SH-SY5Y (cell line): ENCODE results near the gene LRRC52.

Experiments used
- GATA2 ChIP-seq: IDR thresholded peaks from 2 replicates; pipeline ENCODE4 v1.6.1; 2011; ENCODE audit warnings: mild to moderate bottlenecking, low read depth, low read length
- GATA3 ChIP-seq: IDR thresholded peaks from 2 replicates; pipeline ENCODE4 v1.6.1; 2011; ENCODE audit warnings: low read depth, mild to moderate bottlenecking, low read length, moderate library complexity

Gene LRRC52

DNA sequence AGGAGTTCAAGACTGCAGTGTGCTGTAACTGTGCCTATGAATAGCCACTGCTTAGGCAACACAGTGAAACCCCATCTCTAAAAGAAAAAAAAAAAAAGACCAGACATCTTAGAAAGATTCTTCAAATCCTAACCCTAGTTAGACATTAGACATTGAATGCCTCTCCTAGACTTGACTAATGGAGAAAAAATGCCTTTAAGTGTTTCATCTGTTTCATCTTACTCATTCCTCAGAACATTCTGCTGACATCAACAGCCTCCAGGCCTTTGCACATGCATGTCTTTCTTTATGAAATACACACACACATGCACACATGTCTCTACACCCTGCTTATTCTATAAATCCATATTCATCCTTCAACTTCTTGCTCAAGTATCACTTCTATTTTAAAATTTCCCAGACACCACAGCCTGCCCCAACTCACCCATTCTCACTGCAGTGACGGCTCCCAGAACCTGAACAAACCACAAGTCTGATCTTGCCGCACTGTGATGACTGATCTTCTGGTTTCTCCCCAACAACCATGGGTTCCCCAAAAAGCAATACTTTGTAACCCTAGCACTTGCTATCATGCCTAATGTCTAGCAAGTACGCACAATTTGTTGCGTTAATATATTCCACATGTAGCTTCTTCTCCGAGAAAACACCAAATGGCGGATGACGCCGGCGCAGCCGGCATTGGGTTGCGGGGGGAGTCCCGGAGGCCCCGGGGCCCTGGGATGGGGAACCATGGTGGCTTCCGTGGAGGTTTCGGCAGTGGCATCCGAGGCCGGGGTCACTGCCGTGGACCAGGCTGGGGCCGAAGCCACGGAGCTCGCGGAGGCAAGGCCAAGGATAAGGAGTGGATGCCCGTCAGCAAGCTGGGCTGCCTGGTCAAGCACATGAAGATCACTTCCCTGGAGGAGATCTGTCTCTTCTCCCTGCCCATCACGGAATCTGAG lies 37.4 kb downstream of the LRRC52 start:
- no peak for TF ChIP-seq GATA2
- no peak for TF ChIP-seq GATA3

DNA sequence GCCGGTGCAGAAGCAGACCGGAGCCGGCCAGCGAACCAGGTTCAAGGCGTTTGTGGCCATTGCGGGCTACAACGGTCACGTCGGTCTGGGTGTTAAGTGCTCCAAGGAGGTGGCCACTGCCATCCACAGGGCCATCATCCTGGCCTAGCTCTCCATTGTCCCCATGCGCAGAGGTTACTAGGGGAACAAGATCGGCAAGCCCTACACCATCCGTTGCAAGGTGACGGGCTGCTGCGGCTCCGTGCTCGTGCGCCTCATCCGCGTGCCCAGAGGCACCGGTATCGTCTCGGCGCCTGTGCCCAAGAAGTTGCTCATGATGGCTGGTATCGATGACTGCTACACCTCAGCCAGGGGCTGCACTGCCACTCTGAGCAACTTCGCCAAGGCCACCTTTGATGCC lies 38.1 kb downstream of the LRRC52 start:
- TF ChIP-seq GATA3 (no peak), GATA2 (no peak)

DNA sequence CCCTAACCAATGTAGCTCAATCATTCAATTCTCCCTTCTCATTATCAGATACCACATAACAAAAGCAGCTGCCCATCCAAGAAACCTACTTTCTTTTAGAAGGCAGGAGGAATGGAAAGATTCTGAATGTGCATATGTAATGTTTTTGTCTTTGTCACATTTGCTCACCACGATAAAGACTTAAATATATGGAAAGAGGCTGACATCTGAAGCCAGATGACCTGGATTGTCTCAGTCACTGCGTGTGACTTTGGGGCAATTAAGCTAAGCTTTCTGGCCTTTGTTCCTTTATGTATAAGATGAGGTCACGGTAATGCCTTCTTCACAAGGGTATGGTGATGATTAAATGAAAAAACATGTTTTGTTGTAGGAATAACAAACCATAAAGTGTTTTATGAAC lies 42.6 kb downstream of the LRRC52 start:
- TF ChIP-seq GATA2 = no peak
- no peak for TF ChIP-seq GATA3

DNA sequence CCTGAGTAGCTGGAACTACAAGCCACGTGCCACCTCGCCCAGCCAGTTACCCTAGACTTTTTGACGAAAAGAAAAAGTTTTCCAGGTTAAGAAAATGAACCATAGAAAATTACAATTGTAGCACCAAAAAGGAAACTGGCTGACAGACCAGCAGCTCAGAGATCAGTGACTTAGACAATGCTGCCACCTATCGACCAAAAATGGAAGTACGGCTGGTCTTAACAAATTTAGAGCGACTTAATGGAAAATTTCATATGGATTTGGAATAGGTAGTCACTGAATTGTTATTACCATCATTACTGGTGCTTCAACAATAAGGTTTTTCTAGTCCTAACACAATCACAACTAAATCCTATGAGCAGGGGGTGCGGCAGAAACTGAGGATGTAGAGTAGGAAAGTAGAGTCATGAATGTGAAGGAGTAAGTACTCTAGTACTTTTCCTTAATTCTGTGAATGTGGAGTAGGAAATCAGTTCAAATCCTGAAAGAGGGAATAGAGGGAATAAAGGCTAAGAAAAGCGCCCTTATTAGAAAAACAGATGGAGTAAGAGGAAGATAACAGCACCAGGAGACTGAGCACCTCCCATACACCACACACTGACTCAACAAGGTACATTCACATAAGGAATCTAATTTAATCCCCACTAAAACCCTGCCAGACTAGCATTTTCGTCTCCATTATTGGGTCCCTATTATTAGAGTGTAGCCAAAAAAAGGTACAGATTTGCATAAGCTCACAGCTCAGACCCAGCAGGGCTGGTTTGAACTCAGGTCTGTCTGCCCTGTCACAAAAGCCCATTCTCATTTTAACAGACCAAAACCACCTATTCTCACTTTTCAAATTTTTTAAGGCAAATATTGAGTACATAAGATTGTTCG lies 49.4 kb downstream of the LRRC52 start:
- no peak for TF ChIP-seq GATA3
- no peak for TF ChIP-seq GATA2

DNA sequence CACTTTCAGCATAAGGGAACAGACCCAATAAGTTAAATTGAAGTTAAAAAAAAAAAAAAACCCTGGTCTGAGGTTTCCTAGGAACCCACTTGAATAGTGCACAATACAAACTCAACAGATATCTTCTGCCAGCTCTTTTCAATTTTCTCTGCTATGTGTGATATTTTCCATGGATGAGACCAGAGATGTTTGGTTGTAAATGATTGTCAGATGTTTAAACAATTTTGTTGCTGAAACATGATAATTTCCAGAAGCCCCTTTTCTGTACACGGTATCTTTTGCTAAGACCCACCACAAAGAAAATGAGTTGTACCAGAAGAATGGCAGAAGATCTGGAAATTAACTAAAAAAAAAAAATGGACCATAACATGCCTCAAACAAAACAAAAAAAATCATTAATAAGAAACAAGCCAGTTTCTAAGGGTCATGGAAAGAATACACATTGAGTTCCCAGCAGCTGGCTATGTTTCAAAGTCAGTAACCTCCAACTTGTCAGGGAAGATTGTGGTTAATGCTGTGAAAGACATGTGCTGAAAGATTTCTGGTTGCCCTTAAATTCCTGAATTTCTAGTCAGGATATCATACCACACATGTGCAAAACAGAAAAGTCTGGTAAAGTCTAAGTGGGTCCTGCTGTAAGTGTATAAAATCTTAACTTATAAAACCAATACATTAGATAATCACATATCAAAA lies 51.6 kb downstream of the LRRC52 start:
- no peak for TF ChIP-seq GATA3
- no peak for TF ChIP-seq GATA2

DNA sequence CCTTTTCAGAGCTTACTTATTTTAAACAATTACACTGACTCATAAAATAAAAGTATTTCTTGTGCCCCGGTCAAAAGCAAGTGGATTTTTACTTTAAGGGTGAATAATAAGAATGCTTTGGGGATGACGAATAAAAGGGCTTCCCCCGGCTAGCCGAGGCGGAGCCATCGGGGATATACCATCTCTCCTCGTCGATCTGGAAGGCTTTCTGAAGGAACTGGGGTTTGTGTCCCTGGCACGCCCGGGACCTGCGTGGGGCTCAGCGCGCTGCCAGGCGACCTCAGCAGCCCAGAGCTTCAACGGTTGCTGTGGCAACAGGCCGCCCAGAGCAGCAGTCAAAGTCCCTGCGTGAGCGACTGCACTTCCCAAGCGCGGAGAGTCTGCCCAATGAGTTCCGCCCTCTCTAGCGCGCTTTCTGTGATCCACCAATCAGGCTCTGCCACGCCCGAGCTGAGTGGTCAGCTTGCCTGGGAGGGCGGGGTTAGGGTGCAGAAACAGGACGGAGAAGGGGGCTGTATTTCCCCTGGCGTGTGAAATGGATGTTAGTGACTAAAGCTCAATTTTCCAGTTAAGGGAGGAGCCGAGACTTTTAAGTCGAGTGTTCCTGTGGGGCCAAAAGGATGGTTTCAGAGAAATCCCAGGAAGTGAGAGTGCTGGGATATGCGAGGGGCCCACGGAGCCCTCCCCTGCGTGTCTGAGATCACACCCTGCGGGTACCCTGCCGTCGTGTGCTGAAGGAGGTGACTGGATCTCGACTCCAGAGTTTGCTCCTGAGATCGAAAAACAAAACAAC lies 54.3 kb downstream of the LRRC52 start:
- TF ChIP-seq GATA3 (no peak), GATA2 (no peak)

DNA sequence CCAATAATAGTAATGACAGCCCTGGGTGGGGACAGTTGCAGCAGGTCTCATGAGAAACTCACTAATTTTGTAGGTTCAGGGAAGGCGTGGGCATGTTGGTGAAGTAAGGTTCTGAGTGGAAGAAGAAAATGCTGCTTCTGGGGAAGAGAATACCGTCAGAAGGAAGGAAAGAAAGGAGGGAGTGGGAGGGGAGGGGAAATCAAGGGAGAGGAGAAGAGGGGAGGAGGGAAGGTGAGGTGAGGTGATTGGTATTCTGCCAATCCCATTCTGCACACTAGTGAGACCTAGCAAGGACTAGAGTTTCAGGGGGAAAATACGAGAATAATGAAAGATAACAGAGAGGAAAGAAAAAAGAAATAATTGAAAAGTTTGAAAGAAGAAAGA lies 54.9 kb downstream of the LRRC52 start:
- TF ChIP-seq GATA3 (no peak), GATA2 (no peak)

DNA sequence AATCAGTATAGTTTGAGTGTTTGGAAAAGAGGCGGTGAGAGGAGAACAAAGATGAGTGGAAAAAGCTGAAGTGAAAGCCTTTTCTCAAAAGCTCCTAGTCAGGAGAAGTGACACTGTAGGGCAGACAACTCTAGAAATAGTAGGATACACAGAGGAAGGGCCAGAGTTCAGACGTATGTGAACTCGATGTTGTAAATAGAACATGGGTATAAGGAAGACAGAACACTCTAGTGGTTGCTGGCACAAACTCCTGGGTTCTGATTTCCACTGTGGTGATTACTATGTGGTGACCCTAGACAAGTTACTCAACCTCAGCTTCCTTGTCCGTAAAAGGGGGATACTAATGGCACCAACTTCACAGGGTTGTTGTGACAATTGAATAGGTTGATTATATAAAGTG lies 57.0 kb downstream of the LRRC52 start:
- TF ChIP-seq GATA3 (no peak), GATA2 (no peak)

DNA sequence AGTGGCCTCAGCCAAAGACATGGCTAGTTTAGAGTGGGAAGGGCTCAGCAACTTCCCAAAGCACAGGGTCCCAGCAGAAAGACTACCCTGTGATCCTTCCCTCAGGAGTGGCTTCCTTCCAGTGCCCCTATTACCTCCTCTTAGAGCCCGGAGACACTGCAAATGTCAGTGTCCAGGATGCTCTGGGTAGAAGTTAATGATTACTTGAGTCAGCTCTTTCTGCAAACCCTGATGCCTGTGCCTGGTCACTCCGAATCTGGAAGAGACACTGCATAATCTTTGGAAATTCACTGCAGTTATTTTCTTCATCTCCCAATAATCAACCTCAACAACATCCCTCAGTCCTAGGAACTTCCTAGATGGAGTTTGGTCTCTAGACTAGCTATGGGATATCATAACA lies 60.0 kb downstream of the LRRC52 start:
- TF ChIP-seq GATA3 = no peak
- no peak for TF ChIP-seq GATA2

DNA sequence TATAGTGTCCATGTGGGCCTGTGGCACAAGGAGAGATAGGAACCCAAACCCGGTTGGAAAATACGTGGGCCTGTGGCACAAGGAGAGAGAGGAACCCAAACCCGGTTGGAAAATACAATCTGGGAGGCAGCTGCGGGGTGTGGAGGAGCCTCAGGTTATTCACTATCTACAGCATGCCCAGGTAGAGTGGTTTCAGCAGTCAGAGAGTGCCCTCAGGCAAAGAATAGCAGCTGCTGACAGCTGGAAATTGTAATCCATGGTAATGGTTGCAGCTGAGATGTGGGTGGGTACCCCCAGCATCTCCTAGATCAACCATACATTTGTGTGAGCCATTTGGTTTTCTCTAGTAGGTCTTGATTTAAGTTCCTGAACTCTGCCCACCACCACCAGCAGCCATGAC lies 61.4 kb downstream of the LRRC52 start:
- no peak for TF ChIP-seq GATA2
- TF ChIP-seq GATA3 = no peak

DNA sequence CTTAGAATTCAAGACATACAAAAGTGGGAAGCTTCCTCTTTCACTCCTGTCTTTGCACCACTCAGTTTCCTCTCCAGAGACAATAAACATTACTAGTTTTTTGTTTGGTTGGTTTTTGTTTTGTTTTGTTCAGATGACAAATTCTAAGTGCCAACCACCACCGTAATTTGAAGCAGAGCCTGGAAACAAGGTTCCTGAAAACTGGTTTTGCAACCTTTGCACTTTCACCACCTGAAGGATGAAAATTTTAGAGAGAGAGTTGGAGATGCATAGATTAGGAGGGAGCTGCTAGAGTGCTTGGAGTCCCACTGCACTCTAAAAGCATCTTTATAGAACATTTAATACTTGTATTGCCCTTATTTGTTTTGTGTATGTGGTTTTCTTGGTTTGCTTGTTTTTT lies 67.1 kb downstream of the LRRC52 start:
- TF ChIP-seq GATA3 = no peak
- TF ChIP-seq GATA2 = no peak

DNA sequence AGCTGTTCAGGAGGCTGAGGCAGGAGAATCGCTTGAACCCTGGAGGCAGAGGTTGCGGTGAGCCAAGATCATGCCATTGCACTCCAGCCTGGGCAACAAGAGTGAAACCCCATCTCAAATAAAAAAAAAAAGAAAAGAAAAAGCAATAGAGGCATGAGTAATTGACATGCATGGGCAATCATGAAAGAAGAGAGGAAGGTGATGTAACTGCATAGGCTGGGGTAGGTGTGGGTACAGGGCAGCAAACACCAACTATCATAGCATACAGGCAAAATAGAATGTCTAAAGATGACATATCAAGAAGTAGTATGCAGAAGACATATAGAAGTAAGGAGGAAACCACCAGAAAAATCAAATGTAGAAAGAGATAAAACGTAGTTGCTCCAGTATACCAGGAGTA lies 68.3 kb downstream of the LRRC52 start:
- TF ChIP-seq GATA2 (no peak), GATA3 (no peak)
